ENCODE data around the gene CCNY. TPM values are rescaled to one million over a fixed set of nuclear protein-coding genes. Genes with fewer than 3 reads are reported as not detected.

CCNY gene
- total and polyA plus RNA-seq, 2 of the 13 experiments (the other 11 are each of a cell fraction or from before 2014, with no cell fraction given): 48.2 to 54.7 TPM

DNA sequence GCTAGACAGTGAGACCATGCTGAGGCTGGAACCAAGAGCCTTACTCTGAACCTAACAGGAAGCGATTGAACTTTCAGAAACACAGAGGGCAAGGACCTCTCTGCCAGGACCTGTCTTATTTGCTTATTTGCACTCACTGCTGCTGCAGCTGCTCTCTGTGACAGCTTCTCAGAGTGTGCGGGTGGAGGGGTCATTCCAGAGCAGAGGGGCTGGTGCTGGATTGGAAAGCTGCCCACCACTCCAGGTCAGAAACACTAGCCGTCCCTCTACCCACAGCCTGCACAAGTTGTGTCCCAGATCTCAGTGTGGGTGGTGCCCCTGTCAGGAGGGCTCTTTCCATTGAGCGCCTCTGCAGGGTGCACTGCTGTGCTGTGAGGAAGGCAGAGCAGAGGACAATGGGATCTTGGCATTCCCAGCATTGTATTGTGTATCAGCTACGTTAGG, 126.2 kb downstream of the CCNY start (continued):
- TF ChIP-seq, protein P1, sequence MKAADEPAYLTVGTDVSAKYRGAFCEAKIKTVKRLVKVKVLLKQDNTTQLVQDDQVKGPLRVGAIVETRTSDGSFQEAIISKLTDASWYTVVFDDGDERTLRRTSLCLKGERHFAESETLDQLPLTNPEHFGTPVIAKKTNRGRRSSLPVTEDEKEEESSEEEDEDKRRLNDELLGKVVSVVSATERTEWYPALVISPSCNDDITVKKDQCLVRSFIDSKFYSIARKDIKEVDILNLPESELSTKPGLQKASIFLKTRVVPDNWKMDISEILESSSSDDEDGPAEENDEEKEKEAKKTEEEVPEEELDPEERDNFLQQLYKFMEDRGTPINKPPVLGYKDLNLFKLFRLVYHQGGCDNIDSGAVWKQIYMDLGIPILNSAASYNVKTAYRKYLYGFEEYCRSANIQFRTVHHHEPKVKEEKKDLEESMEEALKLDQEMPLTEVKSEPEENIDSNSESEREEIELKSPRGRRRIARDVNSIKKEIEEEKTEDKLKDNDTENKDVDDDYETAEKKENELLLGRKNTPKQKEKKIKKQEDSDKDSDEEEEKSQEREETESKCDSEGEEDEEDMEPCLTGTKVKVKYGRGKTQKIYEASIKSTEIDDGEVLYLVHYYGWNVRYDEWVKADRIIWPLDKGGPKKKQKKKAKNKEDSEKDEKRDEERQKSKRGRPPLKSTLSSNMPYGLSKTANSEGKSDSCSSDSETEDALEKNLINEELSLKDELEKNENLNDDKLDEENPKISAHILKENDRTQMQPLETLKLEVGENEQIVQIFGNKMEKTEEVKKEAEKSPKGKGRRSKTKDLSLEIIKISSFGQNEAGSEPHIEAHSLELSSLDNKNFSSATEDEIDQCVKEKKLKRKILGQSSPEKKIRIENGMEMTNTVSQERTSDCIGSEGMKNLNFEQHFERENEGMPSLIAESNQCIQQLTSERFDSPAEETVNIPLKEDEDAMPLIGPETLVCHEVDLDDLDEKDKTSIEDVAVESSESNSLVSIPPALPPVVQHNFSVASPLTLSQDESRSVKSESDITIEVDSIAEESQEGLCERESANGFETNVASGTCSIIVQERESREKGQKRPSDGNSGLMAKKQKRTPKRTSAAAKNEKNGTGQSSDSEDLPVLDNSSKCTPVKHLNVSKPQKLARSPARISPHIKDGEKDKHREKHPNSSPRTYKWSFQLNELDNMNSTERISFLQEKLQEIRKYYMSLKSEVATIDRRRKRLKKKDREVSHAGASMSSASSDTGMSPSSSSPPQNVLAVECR (CRISPR knock-in tag; IDR thresholded peaks at IDR 0.05; ENCODE audit: borderline replicate concordance): peak; percentile 50; the same call in 1 of the 2 replicates
- peak; percentile 28 for TF ChIP-seq RARA (CRISPR knock-in tag; IDR thresholded peaks at IDR 0.05)
- TF ChIP-seq SP2 (CRISPR knock-in tag; IDR thresholded peaks at IDR 0.05): no peak
- no peak for TF ChIP-seq CREM (IDR thresholded peaks at IDR 0.05)
- TF ChIP-seq CREM (CRISPR knock-in tag; IDR thresholded peaks at IDR 0.05): no peak
- TF ChIP-seq ZNF558 (CRISPR knock-in tag; IDR thresholded peaks at IDR 0.05; ENCODE audit: borderline replicate concordance): no peak
- no peak for TF ChIP-seq TOE1 (CRISPR knock-in tag; IDR thresholded peaks at IDR 0.05)
- TF ChIP-seq GTF3A (CRISPR knock-in tag; conservative IDR thresholded peaks at IDR 0.05): no peak
- TF ChIP-seq TFDP1 (CRISPR knock-in tag; IDR thresholded peaks at IDR 0.05; ENCODE audit: borderline replicate concordance): no peak
- no peak for TF ChIP-seq ZNF343 (CRISPR knock-in tag; IDR thresholded peaks at IDR 0.05)
- no peak for TF ChIP-seq KLF11 (CRISPR knock-in tag; IDR thresholded peaks at IDR 0.05)
- TF ChIP-seq, protein P2, sequence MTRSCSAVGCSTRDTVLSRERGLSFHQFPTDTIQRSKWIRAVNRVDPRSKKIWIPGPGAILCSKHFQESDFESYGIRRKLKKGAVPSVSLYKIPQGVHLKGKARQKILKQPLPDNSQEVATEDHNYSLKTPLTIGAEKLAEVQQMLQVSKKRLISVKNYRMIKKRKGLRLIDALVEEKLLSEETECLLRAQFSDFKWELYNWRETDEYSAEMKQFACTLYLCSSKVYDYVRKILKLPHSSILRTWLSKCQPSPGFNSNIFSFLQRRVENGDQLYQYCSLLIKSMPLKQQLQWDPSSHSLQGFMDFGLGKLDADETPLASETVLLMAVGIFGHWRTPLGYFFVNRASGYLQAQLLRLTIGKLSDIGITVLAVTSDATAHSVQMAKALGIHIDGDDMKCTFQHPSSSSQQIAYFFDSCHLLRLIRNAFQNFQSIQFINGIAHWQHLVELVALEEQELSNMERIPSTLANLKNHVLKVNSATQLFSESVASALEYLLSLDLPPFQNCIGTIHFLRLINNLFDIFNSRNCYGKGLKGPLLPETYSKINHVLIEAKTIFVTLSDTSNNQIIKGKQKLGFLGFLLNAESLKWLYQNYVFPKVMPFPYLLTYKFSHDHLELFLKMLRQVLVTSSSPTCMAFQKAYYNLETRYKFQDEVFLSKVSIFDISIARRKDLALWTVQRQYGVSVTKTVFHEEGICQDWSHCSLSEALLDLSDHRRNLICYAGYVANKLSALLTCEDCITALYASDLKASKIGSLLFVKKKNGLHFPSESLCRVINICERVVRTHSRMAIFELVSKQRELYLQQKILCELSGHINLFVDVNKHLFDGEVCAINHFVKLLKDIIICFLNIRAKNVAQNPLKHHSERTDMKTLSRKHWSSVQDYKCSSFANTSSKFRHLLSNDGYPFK (CRISPR knock-in tag; IDR thresholded peaks at IDR 0.05; ENCODE audit: borderline replicate concordance): no peak; the same call in 1 of the 2 replicates
- peak; percentile 57; the same call in 1 of the 2 replicates for TF ChIP-seq ZNF710 (CRISPR knock-in tag; IDR thresholded peaks at IDR 0.05; ENCODE audit: borderline replicate concordance)
- peak; percentile 49; the same call in 1 of the 2 replicates for TF ChIP-seq SOX5 (CRISPR knock-in tag; IDR thresholded peaks at IDR 0.05; ENCODE audit: borderline replicate concordance)
- TF ChIP-seq HNF4A (CRISPR knock-in tag; IDR thresholded peaks at IDR 0.05): peak; percentile 59
- TF ChIP-seq, protein P3, sequence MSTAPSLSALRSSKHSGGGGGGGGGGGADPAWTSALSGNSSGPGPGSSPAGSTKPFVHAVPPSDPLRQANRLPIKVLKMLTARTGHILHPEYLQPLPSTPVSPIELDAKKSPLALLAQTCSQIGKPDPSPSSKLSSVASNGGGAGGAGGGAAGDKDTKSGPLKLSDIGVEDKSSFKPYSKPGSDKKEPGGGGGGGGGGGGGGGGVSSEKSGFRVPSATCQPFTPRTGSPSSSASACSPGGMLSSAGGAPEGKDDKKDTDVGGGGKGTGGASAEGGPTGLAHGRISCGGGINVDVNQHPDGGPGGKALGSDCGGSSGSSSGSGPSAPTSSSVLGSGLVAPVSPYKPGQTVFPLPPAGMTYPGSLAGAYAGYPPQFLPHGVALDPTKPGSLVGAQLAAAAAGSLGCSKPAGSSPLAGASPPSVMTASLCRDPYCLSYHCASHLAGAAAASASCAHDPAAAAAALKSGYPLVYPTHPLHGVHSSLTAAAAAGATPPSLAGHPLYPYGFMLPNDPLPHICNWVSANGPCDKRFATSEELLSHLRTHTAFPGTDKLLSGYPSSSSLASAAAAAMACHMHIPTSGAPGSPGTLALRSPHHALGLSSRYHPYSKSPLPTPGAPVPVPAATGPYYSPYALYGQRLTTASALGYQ (CRISPR knock-in tag; IDR thresholded peaks at IDR 0.05): no peak

Data from HepG2 (cell line).